ENCODE measurements around the gene PAWR.

DNA sequence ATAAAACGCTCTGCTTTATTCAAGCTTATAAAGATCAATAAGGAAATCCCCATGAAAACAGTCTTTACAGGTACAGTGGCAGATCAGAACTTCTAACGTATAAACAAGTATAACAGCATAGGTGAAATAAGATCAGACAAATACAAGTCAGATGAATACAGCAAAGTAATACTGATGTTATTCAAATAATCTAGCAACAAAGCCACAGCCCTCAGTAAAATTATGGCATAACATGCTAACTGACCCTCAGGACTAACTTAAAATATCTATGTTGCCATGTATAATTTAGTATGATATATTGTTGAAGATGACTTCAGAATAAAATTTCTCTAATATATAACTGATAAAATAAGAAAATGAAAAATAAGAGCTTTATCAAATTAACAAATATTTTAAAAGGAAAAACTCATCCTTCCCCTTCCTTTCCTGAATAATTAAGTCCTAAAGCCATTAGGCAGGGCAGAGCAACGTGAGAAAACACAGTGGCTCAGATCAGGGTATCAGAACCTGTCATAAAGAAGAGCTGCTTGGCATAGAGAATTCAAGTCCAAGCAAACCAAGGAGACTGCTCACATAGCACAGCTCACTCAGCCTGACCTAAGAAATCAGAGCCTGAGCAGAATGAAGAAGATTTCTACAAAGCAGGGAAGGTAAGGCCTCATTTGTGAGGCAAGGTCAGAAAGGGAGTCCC is 70.7 kb downstream of the PAWR start:
- TF ChIP-seq, protein P1, sequence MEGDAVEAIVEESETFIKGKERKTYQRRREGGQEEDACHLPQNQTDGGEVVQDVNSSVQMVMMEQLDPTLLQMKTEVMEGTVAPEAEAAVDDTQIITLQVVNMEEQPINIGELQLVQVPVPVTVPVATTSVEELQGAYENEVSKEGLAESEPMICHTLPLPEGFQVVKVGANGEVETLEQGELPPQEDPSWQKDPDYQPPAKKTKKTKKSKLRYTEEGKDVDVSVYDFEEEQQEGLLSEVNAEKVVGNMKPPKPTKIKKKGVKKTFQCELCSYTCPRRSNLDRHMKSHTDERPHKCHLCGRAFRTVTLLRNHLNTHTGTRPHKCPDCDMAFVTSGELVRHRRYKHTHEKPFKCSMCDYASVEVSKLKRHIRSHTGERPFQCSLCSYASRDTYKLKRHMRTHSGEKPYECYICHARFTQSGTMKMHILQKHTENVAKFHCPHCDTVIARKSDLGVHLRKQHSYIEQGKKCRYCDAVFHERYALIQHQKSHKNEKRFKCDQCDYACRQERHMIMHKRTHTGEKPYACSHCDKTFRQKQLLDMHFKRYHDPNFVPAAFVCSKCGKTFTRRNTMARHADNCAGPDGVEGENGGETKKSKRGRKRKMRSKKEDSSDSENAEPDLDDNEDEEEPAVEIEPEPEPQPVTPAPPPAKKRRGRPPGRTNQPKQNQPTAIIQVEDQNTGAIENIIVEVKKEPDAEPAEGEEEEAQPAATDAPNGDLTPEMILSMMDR (IDR thresholded peaks at IDR 0.05): no peak
- TF ChIP-seq POLR2A (IDR thresholded peaks at IDR 0.05): no peak

Measured in right lobe of liver (tissue), 4 donors.